ENCODE data around the gene SCO2.

- TF ChIP-seq CTCF (IDR thresholded peaks at IDR 0.05) = no peak
- TF ChIP-seq POLR2A (IDR thresholded peaks at IDR 0.05) = no peak
These were observed 43.7 kb upstream of the SCO2 start for GRCh38 chr22:50569041-50569459.
